Spinal cord (tissue), 10 donors: ENCODE results near the gene FZD2. TPM values are rescaled to one million over a fixed set of nuclear protein-coding genes. Genes with fewer than 3 reads are reported as not detected.
A peak's percentile ranks its signal among the peaks of the same experiment; 100 is the strongest.
"Not testable (repeated sequence)": the region's sequence is repeated elsewhere in the genome, so short reads cannot be mapped to it uniquely, and the experiment has no call there.

Experiments
- DNase-seq, 6 donors: peaks; one replicate each; pipeline versions ENCODE4 v3.0.0 to v3.0.0-alpha.2; 2013 to 2015; ENCODE audit warnings: low spot score in 6 of 6, low read depth in 4 of 6
- H3K27ac ChIP-seq: one replicate; pipeline ENCODE4 v1.5.1; 2013; ENCODE audit warnings: low read depth, low read length, control low read depth
- H3K27me3 ChIP-seq: one replicate; pipeline ENCODE4 v1.6.1; 2013; ENCODE audit warnings: low read length; ENCODE audit not compliant: control insufficient read depth, insufficient read depth
- H3K36me3 ChIP-seq: one replicate; pipeline ENCODE4 v1.6.1; 2013; ENCODE audit warnings: low read length; ENCODE audit not compliant: control insufficient read depth, insufficient read depth
- H3K4me1 ChIP-seq: one replicate; pipeline ENCODE4 v1.6.1; 2013; ENCODE audit warnings: low read length; ENCODE audit not compliant: control insufficient read depth, insufficient read depth
- H3K4me3 ChIP-seq: one replicate; pipeline ENCODE4 v1.5.1; 2013; ENCODE audit warnings: low read depth, low read length, control low read depth
- H3K9me3 ChIP-seq: one replicate; pipeline ENCODE4 v1.6.1; 2013; ENCODE audit warnings: low read length; ENCODE audit not compliant: control insufficient read depth, insufficient read depth
- WGBS: methylation state at CpG from one replicate; pipeline ENCODE4 v1.1.5; 2013; ENCODE audit warnings: missing lambda C conversion rate; ENCODE audit not compliant: insufficient coverage; 5-methylcytosine and 5-hydroxymethylcytosine counted together
- polyA plus RNA-seq, 2 donors: library from polyadenylated mRNA; unstranded; fragments of 120-200 nt; gene quantifications; one replicate each; pipeline ENCODE4 v1.2.1, GENCODE V29; 2013; ENCODE audit not compliant: insufficient read length in 2 of 2
- total RNA-seq, 2 donors: library from RNA; depleted of rRNA in 1 of 2; stranded (reverse); fragments of 120-200 nt in 1 of 2; fragments of >200 nt in 1 of 2; gene quantifications; one replicate each; pipeline versions ENCODE4 v1.2.3 to v1.2.4, GENCODE V29; 2013 to 2014
- donor health status: healthy.

The FZD2 gene
- total and polyA plus RNA-seq, 4 donors: 7.4 to 18.3 (median 12.9) TPM

GRCh38 chr17:44557651-44558285 is 484 bp downstream of the FZD2 start:
- peaks cover 43% of the 10 kb centered on the region for H3K4me1 ChIP-seq
- no peaks in the 10 kb centered on the region for H3K9me3 ChIP-seq
- WGBS: under 1% methylated on average over 69 of the region's 69 CpGs
- peak overlapping the region; percentile 75 for H3K27ac ChIP-seq
- peak overlapping the region; percentile 56 for H3K4me3 ChIP-seq
- peaks cover 25% of the 10 kb centered on the region for H3K27me3 ChIP-seq
- peak in 2 of 6 donors; percentile 75 to 78 for DNase-seq
- H3K36me3 ChIP-seq: no peaks in the 10 kb centered on the region

GRCh38 chr17:44558334-44558709 is 1.0 kb downstream of the FZD2 start:
- Histone ChIP-seq H3K27me3 (peaks cover 25% of the 10 kb centered on the region), H3K27ac (peak overlapping the region; percentile 7), H3K4me3 (peak overlapping the region; percentile 56), H3K4me1 (peaks cover 43% of the 10 kb centered on the region), H3K9me3 (no peaks in the 10 kb centered on the region), H3K36me3 (no peaks in the 10 kb centered on the region)
- 7% methylated on average over 31 of the region's 31 CpGs for WGBS
- peak in 2 of 6 donors; percentile 34 to 36 for DNase-seq

GRCh38 chr17:44558710-44559633 is 1.7 kb downstream of the FZD2 start:
- peaks cover 43% of the 10 kb centered on the region for H3K4me1 ChIP-seq
- peak overlapping the region; percentile 69 for H3K27ac ChIP-seq
- DNase-seq: peak in 2 of 6 donors; percentile 60 to 65
- peaks cover 25% of the 10 kb centered on the region for H3K27me3 ChIP-seq
- no peaks in the 10 kb centered on the region for H3K36me3 ChIP-seq
- peak overlapping the region; percentile 56 for H3K4me3 ChIP-seq
- 9% methylated on average over 62 of the region's 74 CpGs for WGBS
- no peaks in the 10 kb centered on the region for H3K9me3 ChIP-seq

- peak overlapping the region; percentile 69 for H3K27ac ChIP-seq
- no peaks in the 10 kb centered on the region for H3K9me3 ChIP-seq
- peak in 2 of 6 donors; percentile 14 to 42 for DNase-seq
- H3K4me3 ChIP-seq: peak overlapping the region; percentile 56
- H3K27me3 ChIP-seq: peaks cover 25% of the 10 kb centered on the region
- H3K36me3 ChIP-seq: no peaks in the 10 kb centered on the region
- WGBS: 12% methylated on average over 5 of the region's 16 CpGs
- H3K4me1 ChIP-seq: peaks cover 43% of the 10 kb centered on the region
Observed at GRCh38 chr17:44559634-44560554, 2.6 kb downstream of the FZD2 start.

- Histone ChIP-seq H3K4me1 (peaks cover 38% of the 10 kb centered on the region), H3K4me3 (peak overlapping the region; percentile 9), H3K9me3 (no peaks in the 10 kb centered on the region), H3K27ac (no peak overlapping the region), H3K36me3 (no peaks in the 10 kb centered on the region), H3K27me3 (peaks cover 25% of the 10 kb centered on the region)
- WGBS: 19% methylated on average over 2 of the region's 3 CpGs
- DNase-seq: no peak
Observed at GRCh38 chr17:44561237-44561623, 3.9 kb downstream of the FZD2 start.

GRCh38 chr17:44564429-44564828 is 7.1 kb downstream of the FZD2 start:
- Histone ChIP-seq H3K9me3 (no peaks in the 10 kb centered on the region), H3K4me3 (no peak overlapping the region), H3K36me3 (no peaks in the 10 kb centered on the region), H3K27me3 (peaks cover 10% of the 10 kb centered on the region), H3K4me1 (peaks cover 12% of the 10 kb centered on the region), H3K27ac (no peak overlapping the region)
- no peak for DNase-seq
- no CpG with 5 or more reads among the region's 7 CpGs for WGBS

- no peaks in the 10 kb centered on the region for H3K36me3 ChIP-seq
- 98% methylated on average over 10 of the region's 14 CpGs for whole genome bisulfite sequencing
- H3K4me3 ChIP-seq: no peak overlapping the region
- no peak for DNase-seq
- no peaks in the 10 kb centered on the region for H3K9me3 ChIP-seq
- H3K4me1 ChIP-seq: peaks cover 6% of the 10 kb centered on the region
- peaks cover 2% of the 10 kb centered on the region for H3K27me3 ChIP-seq
- H3K27ac ChIP-seq: no peak overlapping the region
Observed at GRCh38 chr17:44565866-44566443, 8.7 kb downstream of the FZD2 start.

GRCh38 chr17:44568311-44568944 is 11.1 kb downstream of the FZD2 start:
- not testable (repeated sequence) for H3K36me3 ChIP-seq, H3K27ac ChIP-seq, H3K4me1 ChIP-seq, H3K9me3 ChIP-seq, DNase-seq, H3K4me3 ChIP-seq, H3K27me3 ChIP-seq
- 96% methylated on average over 15 of the region's 23 CpGs for WGBS
